IPS DF 6.9 (cell line): Measurements from ENCODE around the gene TMEM41B.
A peak's percentile ranks its signal among the peaks of the same experiment; 100 is the strongest.
"Not testable (repeated sequence)": the region's sequence is repeated elsewhere in the genome, so short reads cannot be mapped to it uniquely, and the experiment has no call there.

Experiments
- DNase-seq: peaks from one replicate; pipeline ENCODE4 v3.0.0-alpha.2; 2013; ENCODE audit warnings: low read depth, low spot score
- H3K27ac ChIP-seq: one replicate; pipeline ENCODE4 v1.5.1; 2013; ENCODE audit warnings: low read length, control low read depth
- H3K27me3 ChIP-seq: 2 replicates; pipeline ENCODE4 v1.6.1; 2013; ENCODE audit warnings: mild to moderate bottlenecking, low read length; ENCODE audit not compliant: control insufficient read depth, insufficient read depth
- H3K36me3 ChIP-seq: 2 replicates; pipeline ENCODE4 v1.6.1; 2013; ENCODE audit warnings: low read length; ENCODE audit not compliant: control insufficient read depth, insufficient read depth
- H3K4me1 ChIP-seq: 2 replicates; pipeline ENCODE4 v1.6.1; 2013; ENCODE audit warnings: low read length; ENCODE audit not compliant: control insufficient read depth, insufficient read depth
- H3K4me3 ChIP-seq: 2 replicates; pipeline ENCODE4 v1.5.1; 2013; ENCODE audit warnings: mild to moderate bottlenecking, low read length
- H3K9me3 ChIP-seq: 2 replicates; pipeline ENCODE4 v1.6.1; 2013; ENCODE audit warnings: low read length, inconsistent platforms; ENCODE audit not compliant: control insufficient read depth, insufficient read depth
- WGBS: extraction: QIAGEN DNeasy Blood & Tissue Kit; methylation state at CpG from one replicate; pipeline ENCODE4 v1.1.7; 2013; ENCODE audit warnings: mixed read lengths, missing lambda C conversion rate; ENCODE audit not compliant: insufficient read length, insufficient coverage; 5-methylcytosine and 5-hydroxymethylcytosine counted together

Gene TMEM41B, protein sequence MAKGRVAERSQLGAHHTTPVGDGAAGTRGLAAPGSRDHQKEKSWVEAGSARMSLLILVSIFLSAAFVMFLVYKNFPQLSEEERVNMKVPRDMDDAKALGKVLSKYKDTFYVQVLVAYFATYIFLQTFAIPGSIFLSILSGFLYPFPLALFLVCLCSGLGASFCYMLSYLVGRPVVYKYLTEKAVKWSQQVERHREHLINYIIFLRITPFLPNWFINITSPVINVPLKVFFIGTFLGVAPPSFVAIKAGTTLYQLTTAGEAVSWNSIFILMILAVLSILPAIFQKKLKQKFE

DNA sequence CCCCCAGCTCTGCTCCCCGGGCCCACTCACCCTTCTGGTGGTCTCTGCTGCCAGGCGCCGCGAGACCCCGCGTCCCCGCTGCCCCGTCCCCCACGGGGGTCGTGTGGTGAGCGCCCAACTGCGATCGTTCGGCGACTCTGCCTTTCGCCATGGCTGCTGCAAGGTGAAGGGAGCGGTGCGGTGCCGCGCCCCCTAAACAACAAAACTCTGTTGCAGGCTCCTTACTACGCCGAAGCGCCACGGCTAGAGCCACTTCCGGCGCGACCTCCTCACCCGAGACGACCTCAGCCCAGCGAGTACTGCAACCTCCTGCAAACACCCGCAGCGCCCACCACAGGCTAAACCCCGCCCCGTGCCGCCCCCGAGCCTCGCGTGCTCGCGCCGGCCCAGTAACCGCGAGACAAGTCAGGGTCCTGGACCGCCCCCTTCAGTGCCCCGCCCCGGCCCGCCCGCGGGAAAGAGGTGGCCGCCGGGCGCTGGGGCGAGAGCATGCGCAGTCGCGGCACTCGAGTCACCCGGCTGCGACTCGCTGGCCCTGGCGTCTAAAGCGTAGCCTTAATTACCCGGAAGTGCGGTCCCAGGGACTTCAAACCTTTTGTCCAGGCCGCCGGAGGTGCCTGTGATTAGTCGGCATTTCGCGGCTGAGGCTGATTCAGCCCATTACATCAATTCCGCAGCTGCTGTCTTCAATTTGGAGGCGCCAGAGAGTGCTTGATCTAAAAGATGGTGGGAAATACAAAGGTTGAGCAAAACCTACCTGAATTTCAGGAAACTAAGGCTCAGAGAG, at the start of gene TMEM41B:
Gene TMEM41B (minus strand): TSS at position 303 of the 787 bp plus-strand sequence. CDS start 152 bp downstream, at position 151.
- DNase-seq: peak; percentile 98

DNA sequence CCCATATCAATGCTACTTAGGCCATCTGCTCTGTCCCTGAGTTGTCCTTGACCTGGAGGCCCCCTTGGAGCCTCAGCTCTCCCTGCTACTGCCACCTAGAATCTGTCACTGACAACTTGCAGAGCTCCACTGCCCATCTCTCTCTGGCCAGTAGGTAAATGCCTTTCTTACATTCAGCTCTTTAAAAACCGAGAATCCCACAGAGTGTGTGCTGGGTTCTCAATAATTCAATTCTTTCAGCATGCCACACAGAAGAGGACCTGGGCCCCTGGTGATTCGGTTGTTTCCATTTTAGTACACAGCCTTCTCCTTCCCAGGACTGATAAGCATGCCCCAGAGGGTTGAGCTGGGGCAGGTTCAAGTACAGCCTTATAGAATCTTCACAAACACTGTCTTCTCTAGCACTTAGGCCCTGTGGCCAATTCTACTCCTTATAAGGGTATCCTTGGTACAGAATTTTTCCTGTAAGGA, 48.0 kb upstream of the TMEM41B start:
- Histone ChIP-seq H3K36me3 (no peaks in the 10 kb centered on the region), H3K27me3 (no peaks in the 10 kb centered on the region), H3K9me3 (no peaks in the 10 kb centered on the region), H3K4me1 (peaks cover 3% of the 10 kb centered on the region; the same call in 1 of the 2 replicates), H3K27ac (no peak overlapping the region), H3K4me3 (no peak overlapping the region)
- DNase-seq: no peak
- no CpG with 5 or more reads among the region's 2 CpGs for WGBS

More for the DNA sequence above, at the start of gene TMEM41B:
- H3K4me3 ChIP-seq: peak within 1 kb of the TSS; percentile 91
- H3K27me3 ChIP-seq: no peaks in the 10 kb centered on the region
- H3K9me3 ChIP-seq: no peaks in the 10 kb centered on the region
- H3K27ac ChIP-seq: peak within 1 kb of the TSS; percentile 29
- H3K4me1 ChIP-seq: no peaks in the 10 kb centered on the region
- no CpG with 5 or more reads among the region's 71 CpGs for WGBS
- no peaks in the 10 kb centered on the region for H3K36me3 ChIP-seq

DNA sequence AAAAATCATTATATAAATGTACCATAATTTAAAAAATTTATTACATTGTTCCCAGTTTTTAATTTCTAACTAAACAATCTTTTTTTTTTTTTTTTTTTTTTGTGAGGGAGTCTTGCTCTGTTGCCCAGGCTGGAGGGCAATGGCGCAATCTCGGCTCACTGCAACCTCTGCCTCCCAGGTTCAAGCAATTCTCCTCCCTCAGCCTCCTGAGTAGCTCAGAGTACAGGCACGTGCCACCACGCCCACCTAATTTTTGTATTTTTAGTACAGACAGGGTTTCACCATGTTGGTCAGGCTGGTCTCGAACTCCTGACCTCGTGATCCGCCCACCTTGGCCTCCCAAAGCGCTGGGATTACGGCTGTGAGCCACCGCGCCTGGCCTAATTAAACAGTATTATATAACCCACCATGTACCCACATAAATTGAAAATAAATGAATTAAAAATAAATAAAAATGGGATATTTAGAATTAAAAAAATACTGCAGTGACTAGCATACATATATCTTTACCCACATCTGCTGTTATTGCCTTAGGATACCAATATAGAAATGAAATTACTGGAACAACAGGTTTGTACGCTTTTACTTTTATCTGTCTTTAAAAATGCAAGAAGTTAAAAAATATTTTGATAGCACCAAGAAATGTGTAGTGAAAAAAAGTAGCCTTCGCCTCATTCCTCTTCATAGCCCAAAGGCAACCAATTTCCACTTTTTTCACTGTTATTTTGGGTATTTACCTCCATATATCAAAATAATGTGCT, 46.6 kb upstream of the TMEM41B start:
- no CpG with 5 or more reads among the region's 13 CpGs for WGBS
- not testable (repeated sequence) for H3K27me3 ChIP-seq, H3K4me1 ChIP-seq, H3K27ac ChIP-seq, DNase-seq, H3K4me3 ChIP-seq, H3K9me3 ChIP-seq, H3K36me3 ChIP-seq

DNA sequence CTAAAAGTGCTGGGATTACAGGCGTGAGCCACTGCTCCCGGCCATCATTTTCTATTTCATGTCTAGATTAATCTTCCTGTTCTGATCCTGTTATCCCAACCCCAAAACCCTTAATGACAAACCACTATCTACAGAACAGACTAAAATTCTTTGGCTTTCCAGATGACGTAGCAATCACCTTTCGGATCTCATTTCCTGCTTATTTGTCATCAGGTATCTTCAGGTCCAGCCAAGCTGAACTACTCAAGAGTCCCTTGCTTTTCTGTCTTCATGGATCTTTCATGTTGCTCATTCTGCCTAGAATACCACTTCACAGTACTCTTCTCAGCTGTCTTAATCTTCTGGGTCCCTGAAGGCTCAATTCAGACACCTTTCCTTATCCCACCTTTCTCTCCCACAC, 42.6 kb upstream of the TMEM41B start:
- Histone ChIP-seq H3K9me3 (no peaks in the 10 kb centered on the region), H3K27ac (no peak overlapping the region), H3K27me3 (no peaks in the 10 kb centered on the region), H3K4me3 (no peak overlapping the region), H3K36me3 (no peaks in the 10 kb centered on the region), H3K4me1 (no peaks in the 10 kb centered on the region)
- no CpG with 5 or more reads among the region's 4 CpGs for WGBS
- no peak for DNase-seq

DNA sequence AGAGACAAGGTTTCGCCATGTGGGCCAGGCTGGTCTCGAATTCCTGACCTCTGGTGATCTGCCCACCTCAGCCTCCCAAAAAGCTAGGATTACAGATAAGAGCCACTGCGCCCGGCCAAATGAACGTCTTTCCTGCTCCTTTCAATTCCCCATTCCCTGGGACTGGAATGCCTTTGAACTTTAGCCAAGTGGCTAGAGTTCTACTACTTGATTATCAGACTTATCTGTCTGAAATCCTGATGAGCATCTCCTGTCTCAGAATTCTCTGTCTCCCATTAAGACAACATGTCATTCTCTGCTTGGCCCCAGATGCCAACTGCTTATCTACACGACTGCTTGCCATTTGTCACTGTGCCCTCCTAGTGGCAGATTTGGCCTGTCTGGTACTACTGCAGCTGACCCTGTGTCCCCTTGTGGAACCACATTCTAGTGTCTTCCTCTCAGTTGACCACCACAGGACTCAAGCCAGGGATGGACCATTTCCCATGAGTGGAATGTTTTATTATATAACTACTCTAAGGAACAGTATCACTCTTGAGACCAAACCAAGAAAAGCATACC, 37.0 kb upstream of the TMEM41B start:
- H3K4me3 ChIP-seq: no peak overlapping the region
- no peaks in the 10 kb centered on the region for H3K27me3 ChIP-seq

DNA sequence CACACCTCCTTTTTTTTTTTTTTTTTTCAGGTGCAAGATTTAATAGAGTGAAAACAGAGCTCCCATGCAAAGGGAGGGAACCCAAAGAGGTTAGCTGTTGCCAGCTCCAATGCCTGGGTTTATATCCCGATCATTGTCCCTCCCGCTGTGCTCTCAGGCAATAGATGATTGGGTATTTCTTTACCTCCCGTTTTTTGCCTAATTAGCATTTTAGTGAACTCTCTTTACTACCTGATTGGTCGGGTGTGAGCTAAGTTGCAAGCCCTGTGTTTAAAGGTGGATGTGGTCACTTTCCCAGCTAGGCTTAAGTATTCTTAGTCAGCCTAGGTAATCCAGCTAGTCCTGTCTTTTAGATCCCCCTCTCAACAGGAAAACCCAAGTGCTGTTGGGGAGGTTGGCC, 33.4 kb upstream of the TMEM41B start:
- WGBS: no CpG with 5 or more reads among the region's 4 CpGs
- H3K4me1 ChIP-seq, DNase-seq, H3K4me3 ChIP-seq, H3K36me3 ChIP-seq, H3K27me3 ChIP-seq, H3K27ac ChIP-seq, H3K9me3 ChIP-seq: not testable (repeated sequence)

More for the DNA sequence above, 37.0 kb upstream of the TMEM41B start:
- WGBS: no CpG with 5 or more reads among the region's 6 CpGs
- no peaks in the 10 kb centered on the region for H3K9me3 ChIP-seq
- DNase-seq: no peak
- peaks cover 3% of the 10 kb centered on the region; the same call in 1 of the 2 replicates for H3K4me1 ChIP-seq
- no peaks in the 10 kb centered on the region for H3K36me3 ChIP-seq
- no peak overlapping the region for H3K27ac ChIP-seq

DNA sequence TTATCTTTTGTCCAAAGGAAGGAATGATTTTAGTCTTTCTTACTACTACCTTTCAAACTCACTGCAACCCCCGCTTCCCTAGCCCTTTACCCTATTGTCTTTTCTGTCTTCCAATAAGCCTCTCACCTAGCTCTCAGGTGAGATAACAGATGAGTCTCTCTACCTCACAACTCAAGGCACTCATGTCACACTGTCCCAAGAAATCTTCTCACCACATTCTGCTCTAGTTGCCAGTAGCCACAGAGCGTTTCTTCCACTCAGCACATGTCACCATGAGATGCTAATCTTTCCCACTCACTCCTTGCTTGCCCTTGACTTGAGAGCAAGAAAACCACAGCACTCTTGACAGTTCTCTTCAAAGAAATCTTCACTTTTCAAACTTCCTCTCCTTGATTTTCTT, 32.7 kb upstream of the TMEM41B start:
- Histone ChIP-seq H3K9me3 (no peaks in the 10 kb centered on the region), H3K4me3 (no peak overlapping the region), H3K27me3 (no peaks in the 10 kb centered on the region), H3K4me1 (peaks cover 3% of the 10 kb centered on the region; the same call in 1 of the 2 replicates), H3K36me3 (no peaks in the 10 kb centered on the region), H3K27ac (no peak overlapping the region)
- whole genome bisulfite sequencing: no CpG with 5 or more reads among the region's 2 CpGs
- no peak for DNase-seq

DNA sequence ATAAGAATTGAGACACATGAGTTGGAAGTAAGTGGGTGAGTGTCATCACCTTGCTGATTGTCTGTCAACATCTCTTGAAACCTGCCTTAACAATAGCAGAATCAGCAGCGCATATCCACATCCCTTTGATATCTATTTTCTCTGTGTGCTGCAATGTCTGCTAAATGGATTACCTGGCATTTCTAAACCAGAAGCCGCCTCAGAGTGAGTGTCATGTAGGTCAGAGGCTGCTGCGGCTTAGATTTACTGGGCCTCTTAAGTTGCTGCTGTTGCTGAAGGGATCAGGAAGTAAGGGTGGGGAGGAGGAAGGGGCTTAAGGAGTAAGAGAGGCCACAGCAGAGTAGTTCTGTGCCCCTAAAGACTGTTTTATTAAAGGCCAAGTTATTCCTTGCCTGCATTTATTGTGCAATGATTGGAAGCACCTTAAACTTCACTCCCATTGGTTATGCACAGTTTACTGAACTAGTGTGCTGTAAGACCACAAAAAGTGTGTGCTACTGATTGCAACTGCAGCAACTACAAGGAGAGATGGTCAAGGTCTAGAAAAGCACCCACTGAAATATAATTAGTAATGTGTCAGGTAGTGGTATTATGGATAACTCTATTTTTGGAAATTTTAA, 29.8 kb upstream of the TMEM41B start:
- no CpG with 5 or more reads among the region's 3 CpGs for WGBS
- Histone ChIP-seq H3K27me3 (no peaks in the 10 kb centered on the region), H3K4me3 (no peak overlapping the region), H3K36me3 (no peaks in the 10 kb centered on the region), H3K27ac (no peak overlapping the region), H3K4me1 (peaks cover 3% of the 10 kb centered on the region; the same call in 1 of the 2 replicates), H3K9me3 (no peaks in the 10 kb centered on the region)
- no peak for DNase-seq

DNA sequence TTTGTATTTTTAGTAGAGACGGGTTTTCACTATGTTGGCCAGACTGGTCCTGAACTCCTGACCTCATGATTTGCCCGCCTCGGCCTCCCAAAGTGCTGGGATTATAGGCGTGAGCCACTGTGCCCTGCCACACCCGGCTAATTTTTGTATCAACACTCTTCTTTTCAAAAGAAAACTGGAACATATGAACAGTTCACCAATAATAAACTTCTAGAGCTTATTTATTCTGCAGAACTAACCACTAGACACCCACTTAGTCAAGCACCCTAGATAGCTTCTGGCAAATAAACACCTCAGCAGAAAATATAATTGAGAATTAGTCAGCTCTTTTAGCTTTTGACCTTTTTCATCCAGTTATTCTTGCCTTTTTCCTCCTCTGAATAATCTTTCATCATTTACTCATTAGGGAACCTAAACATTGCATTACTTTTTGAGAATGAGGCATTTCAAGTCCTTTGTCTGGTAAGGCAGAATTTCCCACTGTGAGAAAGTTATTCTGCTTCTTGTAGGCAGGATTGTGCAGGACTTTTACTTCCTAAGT, 27.3 kb upstream of the TMEM41B start:
- Histone ChIP-seq H3K36me3 (no peaks in the 10 kb centered on the region), H3K27ac (no peak overlapping the region), H3K9me3 (no peaks in the 10 kb centered on the region), H3K4me3 (no peak overlapping the region), H3K27me3 (no peaks in the 10 kb centered on the region), H3K4me1 (no peaks in the 10 kb centered on the region)
- no peak for DNase-seq
- no CpG with 5 or more reads among the region's 5 CpGs for WGBS
